ENCODE data around the gene DIDO1.

DIDO1 gene

DNA sequence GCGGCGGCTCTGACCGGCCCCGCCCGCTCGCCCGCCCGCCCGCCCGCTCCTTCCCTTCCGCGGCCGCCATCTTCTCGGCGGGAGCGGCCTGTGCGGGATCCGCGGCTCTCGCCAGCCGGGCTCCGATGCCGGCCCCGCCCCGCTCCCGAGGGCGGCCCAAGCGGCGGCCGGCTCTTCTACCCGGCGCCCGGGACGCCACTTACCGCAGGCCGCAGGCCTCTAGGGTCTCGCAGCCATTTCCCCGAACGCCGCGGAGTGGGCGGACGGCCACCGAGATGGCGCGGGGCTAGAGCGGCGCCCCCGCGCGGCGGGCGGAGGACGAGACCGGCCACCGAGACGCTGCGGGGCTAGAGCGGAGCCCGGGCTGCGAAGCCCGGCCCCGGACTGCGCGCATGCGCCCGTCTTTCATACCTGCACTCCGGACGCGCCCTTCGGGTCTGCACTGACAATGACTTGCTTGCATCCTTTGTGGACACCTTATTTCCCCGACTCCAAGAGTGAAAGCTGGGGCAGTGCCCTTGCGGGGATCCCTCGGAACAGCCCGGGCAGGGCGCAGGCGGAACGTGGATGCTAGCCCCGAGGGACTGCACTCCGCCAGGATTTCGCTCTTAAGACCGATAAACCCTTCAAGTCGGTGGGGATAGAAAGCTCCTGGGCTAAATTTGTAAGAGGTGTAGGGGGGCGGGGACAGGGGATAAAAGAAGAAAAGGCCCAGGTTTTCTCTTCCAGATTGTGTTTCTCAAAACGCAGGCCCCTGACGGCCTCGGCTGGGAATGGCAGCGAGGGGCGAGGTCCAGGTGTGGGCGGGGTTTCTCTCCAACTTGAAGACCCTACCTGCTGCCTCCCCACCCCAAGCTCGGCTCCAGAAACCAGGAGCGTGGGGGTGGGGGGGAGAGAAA is at the start of gene DIDO1:
TSS of gene DIDO1 (minus strand) at position 277 of the 899 bp plus-strand sequence.
- Histone ChIP-seq H3K9me3 (ENCODE audit: control insufficient read depth, low read length) (no peaks in the 10 kb centered on the region), H3K36me3 (ENCODE audit: control insufficient read depth, insufficient read depth, low read length, severe bottlenecking) (no peaks in the 10 kb centered on the region), H3K4me1 (ENCODE audit: control insufficient read depth, insufficient read depth, low read length) (peaks cover 55% of the 10 kb centered on the region), H3K27me3 (replicated peaks; ENCODE audit: control insufficient read depth, insufficient read depth, low read length) (no peaks in the 10 kb centered on the region), H3K4me3 (ENCODE audit: low read length) (peak within 1 kb of the TSS; percentile 93), H3K9ac (ENCODE audit: low read length) (peak within 1 kb of the TSS; percentile 99)
- peak; percentile 94 for DNase-seq (ENCODE audit: low read depth)

DNA sequence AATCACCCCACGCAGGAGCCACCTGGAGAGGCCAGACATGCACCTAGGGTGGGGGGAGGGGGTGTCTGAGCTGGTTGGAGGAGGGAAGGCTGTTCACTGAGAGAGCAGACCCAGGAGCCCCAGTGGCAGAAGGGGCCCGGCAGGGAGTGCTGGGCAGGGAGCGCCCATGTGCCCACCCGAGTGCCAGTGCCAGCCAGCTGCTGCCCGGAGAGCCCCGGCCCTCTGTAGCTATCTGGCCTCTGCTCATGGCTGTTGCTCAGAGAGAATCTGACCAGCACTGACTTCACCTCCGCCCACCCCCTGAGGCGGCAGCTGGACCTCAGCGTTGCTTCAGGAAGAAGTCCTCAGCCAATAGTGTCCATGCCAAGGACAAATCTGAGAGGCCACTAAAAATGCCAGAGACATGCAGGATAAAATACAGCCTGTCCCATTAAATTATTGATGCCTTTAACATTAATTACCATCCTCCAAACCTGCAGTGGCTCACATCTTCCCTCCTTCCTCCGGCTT is 49.0 kb upstream of the DIDO1 start:
- no peaks in the 10 kb centered on the region for H3K9me3 ChIP-seq (ENCODE audit: control insufficient read depth, low read length)
- H3K4me1 ChIP-seq (ENCODE audit: control insufficient read depth, insufficient read depth, low read length), result no peaks in the 10 kb centered on the region
- H3K4me3 ChIP-seq (ENCODE audit: low read length), result no peak overlapping the region
- H3K9ac ChIP-seq (ENCODE audit: low read length), result no peak overlapping the region
- no peak for DNase-seq (ENCODE audit: low read depth)
- peaks cover 82% of the 10 kb centered on the region for H3K27me3 ChIP-seq (replicated peaks; ENCODE audit: control insufficient read depth, insufficient read depth, low read length)
- no peaks in the 10 kb centered on the region for H3K36me3 ChIP-seq (ENCODE audit: control insufficient read depth, insufficient read depth, low read length, severe bottlenecking)

DNA sequence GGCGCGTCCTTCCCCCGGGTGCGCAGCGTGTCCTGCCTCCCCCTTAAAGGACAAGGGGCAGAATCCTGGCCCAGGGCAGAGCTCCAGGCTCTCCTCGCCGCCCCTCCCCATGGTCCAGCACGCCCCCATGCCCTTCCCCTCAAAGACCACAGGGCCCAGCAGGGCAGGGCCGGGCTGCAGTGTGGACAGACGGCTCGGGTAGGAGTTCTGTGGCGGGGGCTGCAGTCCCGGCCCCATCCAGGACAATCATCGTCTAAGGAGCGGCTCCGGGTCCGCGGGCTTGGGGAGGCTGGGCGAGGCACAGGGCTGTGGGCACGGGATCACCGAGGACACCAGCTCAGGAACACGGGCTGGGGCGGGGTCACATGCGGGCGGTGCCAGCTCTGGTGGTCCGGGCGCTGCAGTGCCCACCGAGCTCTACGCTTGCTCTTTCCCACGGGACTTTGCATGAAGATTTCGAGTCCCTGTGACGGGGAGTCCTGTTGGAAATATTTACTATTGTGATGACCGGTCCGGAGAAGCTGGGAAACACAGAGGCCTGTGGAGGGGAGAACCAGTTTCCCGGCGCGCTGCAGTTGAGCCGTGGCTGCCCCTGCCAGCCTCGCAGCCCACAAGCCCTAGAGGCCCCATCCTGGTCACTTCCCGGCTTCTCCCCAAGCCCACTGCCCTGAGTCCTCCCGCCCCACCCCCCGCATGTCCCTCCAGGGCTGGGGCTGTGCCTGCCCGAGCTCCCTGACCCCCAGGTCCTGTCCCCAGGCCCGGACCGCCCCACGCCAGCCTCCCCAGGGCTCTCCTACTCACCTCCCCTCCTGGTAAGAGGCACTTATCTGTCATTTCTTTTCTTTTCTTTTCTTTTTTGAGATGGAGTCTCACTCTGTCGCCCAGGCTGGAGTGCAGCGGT is 46.8 kb upstream of the DIDO1 start:
- Histone ChIP-seq H3K4me1 (ENCODE audit: control insufficient read depth, insufficient read depth, low read length) (peaks cover 4% of the 10 kb centered on the region), H3K36me3 (ENCODE audit: control insufficient read depth, insufficient read depth, low read length, severe bottlenecking) (no peaks in the 10 kb centered on the region), H3K9me3 (ENCODE audit: control insufficient read depth, low read length) (no peaks in the 10 kb centered on the region), H3K9ac (ENCODE audit: low read length) (no peak overlapping the region), H3K4me3 (ENCODE audit: low read length) (no peak overlapping the region), H3K27me3 (replicated peaks; ENCODE audit: control insufficient read depth, insufficient read depth, low read length) (peaks cover 64% of the 10 kb centered on the region)
- no peak for DNase-seq (ENCODE audit: low read depth)

DNA sequence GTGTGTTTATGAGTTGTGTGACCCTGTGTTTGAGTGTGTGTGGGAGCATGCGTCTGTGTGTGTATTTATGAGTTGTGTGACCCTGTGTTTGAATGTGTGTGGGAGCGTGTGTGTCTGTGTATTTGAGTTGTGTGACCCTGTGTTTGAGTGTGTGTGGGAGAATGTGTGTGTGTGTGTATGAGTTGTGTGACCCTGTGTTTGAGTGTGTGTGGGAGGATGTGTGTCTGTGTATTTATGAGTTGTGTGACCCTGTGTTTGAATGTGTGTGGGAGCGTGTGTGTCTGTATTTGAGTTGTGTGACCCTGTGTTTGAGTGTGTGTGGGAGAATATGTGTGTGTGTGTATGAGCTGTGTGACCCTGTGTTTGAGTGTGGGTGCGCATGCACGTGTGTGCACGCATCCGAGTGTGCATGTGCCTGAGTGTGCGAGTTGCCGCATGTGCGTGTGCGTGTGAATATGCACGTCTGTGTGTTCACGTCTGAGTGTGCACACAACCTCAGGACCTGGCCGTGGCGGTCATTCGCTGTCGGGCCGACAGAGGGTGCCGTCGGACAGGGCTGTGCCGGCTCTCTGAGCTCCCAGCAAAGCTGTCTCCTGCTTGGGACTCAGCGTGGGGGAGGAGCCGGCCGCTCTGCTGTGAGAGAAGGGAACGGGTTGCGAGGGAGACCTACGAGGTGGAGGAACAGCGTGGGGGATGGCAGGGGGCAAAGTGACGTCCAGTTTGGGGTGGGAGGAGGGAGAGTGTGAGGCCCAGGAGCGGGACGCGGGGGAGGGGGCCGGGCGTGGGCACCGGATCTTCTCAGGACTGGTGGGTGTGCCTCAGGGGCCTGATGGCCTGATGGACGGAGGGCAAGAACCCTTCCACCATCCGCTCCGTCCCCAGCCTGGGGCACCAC is 45.9 kb upstream of the DIDO1 start:
- H3K9ac ChIP-seq (ENCODE audit: low read length), result no peak overlapping the region
- peaks cover 57% of the 10 kb centered on the region for H3K27me3 ChIP-seq (replicated peaks; ENCODE audit: control insufficient read depth, insufficient read depth, low read length)
- peak; percentile 94 for DNase-seq (ENCODE audit: low read depth)
- no peaks in the 10 kb centered on the region for H3K9me3 ChIP-seq (ENCODE audit: control insufficient read depth, low read length)
- no peak overlapping the region for H3K4me3 ChIP-seq (ENCODE audit: low read length)
- no peaks in the 10 kb centered on the region for H3K36me3 ChIP-seq (ENCODE audit: control insufficient read depth, insufficient read depth, low read length, severe bottlenecking)
- H3K4me1 ChIP-seq (ENCODE audit: control insufficient read depth, insufficient read depth, low read length), result peaks cover 4% of the 10 kb centered on the region

DNA sequence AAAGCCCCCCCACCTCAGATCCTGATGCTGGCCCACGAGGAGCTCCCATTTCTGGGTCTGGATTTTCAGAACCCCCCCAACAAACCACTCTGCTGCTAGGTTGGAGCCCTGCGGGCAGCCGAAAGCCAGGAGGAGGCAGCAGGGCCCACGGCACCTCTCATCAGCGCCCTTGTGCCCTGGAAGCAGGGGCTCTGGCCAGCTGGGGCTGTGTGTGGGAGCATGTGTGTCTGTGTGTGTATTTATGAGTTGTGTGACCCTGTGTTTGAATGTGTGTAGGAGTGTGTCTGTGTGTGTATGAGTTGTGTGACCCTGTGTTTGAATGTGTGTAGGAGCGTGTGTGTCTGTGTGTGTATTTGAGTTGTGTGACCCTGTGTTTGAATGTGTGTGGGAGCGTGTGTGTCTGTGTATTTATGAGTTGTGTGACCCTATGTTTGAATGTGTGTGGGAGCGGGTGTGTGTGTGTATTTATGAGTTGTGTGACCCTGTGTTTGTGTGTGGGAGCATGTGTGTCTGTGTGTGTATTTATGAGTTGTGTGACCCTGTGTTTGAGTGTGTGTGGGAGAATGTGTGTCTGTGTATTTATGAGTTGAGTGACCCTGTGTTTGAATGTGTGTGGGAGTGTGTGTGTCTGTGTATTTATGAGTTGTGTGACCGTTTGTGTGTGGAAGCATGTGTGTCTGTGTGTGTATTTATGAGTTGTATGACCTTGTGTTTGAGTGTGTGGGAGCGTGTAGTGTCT is 45.1 kb upstream of the DIDO1 start:
- Histone ChIP-seq H3K27me3 (replicated peaks; ENCODE audit: control insufficient read depth, insufficient read depth, low read length) (peaks cover 51% of the 10 kb centered on the region), H3K9me3 (ENCODE audit: control insufficient read depth, low read length) (no peaks in the 10 kb centered on the region), H3K9ac (ENCODE audit: low read length) (no peak overlapping the region), H3K4me1 (ENCODE audit: control insufficient read depth, insufficient read depth, low read length) (peaks cover 4% of the 10 kb centered on the region), H3K4me3 (ENCODE audit: low read length) (no peak overlapping the region), H3K36me3 (ENCODE audit: control insufficient read depth, insufficient read depth, low read length, severe bottlenecking) (no peaks in the 10 kb centered on the region)
- no peak for DNase-seq (ENCODE audit: low read depth)

DNA sequence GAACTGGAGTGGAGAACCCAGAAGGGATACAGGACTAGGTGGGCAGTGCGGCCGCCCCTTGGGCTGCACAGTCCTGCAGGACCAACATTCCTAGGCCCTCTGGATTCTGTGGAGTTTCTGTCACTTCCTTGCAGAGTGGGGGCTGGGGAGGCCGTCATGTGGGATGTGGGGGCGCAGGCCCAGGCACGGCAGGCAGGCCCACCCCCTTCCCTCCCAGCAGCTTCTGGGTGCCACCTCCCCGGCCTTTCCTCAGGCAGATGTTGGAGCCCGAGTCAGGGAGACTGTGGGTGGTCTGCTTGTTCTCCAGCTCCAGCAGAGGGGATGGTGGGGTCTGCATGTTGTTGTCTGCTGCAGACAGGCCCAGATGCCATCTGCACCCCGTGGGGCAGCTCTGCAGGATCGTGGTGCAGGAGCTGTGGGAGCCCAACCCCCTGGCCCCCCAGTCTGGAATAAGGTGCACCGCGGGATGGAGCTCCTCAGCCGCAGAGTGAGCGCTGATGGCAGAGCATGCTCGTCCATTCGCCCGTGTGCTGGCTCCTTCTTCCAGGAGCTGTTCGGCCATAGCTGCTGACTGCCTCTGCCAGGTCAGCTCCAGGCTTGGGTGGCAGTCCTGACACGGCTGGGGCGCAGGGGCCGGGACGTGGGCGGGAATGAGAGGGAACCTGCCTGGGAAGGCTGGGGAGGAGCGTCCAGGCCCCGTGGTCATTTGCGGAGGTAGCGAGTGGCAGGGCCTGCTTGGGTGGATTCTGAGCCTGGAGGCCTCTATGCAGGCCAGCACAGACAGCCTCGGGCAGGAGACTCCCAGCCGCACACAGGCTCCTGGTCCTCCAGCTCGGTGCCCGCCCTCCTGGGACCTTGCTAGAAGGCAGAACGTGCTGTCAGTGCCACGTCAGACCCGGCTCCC is 44.3 kb upstream of the DIDO1 start:
- H3K9ac ChIP-seq (ENCODE audit: low read length), result no peak overlapping the region
- H3K36me3 ChIP-seq (ENCODE audit: control insufficient read depth, insufficient read depth, low read length, severe bottlenecking), result no peaks in the 10 kb centered on the region
- H3K27me3 ChIP-seq (replicated peaks; ENCODE audit: control insufficient read depth, insufficient read depth, low read length), result peaks cover 45% of the 10 kb centered on the region
- H3K9me3 ChIP-seq (ENCODE audit: control insufficient read depth, low read length), result no peaks in the 10 kb centered on the region
- peaks cover 4% of the 10 kb centered on the region for H3K4me1 ChIP-seq (ENCODE audit: control insufficient read depth, insufficient read depth, low read length)
- H3K4me3 ChIP-seq (ENCODE audit: low read length), result no peak overlapping the region
- no peak for DNase-seq (ENCODE audit: low read depth)

DNA sequence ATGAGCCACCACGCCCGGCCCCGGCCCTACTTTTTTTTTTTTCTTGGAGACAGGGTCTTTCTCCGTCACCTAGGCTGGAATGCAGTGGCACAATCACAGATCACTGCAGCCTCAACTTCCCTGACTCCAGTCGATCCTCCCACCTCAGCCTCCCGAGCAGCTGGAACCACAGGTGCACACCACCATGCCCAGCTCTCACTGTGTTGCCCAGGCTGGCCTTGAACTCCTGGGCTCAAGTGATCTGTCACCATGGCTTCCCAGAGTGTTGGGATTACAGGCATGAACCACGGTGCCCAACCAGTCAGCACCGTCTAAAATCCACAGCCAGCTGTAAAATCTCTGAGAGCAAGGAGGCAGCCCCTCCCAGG is 43.6 kb upstream of the DIDO1 start:
- peaks cover 39% of the 10 kb centered on the region for H3K27me3 ChIP-seq (replicated peaks; ENCODE audit: control insufficient read depth, insufficient read depth, low read length)
- no peak for DNase-seq (ENCODE audit: low read depth)
- H3K9me3 ChIP-seq (ENCODE audit: control insufficient read depth, low read length), result no peaks in the 10 kb centered on the region
- H3K36me3 ChIP-seq (ENCODE audit: control insufficient read depth, insufficient read depth, low read length, severe bottlenecking), result no peaks in the 10 kb centered on the region
- H3K4me3 ChIP-seq (ENCODE audit: low read length), result no peak overlapping the region
- peaks cover 4% of the 10 kb centered on the region for H3K4me1 ChIP-seq (ENCODE audit: control insufficient read depth, insufficient read depth, low read length)
- no peak overlapping the region for H3K9ac ChIP-seq (ENCODE audit: low read length)

DNA sequence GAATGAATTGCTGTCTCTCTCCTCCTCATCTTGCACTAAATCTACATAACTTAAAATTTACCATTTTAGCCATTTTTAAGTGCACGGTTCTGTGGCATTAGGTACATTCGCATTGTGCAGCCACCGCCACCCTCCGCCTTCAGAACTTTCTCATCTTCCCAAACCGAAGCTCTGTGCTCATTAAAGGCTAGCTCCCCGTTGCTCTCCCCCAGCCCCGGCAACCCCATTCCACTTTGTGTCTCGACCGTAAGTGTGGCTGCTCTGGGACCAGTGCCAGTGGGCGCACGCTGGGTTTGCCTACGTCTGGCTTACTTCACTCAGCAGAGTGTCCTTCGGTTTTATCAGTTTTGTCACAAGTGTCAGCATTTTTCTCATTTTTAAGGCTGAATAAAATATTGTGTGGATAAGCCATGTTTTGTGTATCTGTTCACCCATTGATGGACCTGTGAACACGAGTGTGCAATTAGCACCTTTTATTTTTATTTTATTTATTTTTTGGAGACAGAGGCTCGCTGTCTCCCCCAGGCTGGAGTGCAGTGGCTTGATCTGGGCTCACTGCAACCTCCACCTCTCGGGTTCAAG is 43.0 kb upstream of the DIDO1 start:
- H3K36me3 ChIP-seq (ENCODE audit: control insufficient read depth, insufficient read depth, low read length, severe bottlenecking), result no peaks in the 10 kb centered on the region
- H3K9me3 ChIP-seq (ENCODE audit: control insufficient read depth, low read length), result no peaks in the 10 kb centered on the region
- no peak overlapping the region for H3K9ac ChIP-seq (ENCODE audit: low read length)
- H3K27me3 ChIP-seq (replicated peaks; ENCODE audit: control insufficient read depth, insufficient read depth, low read length), result peaks cover 36% of the 10 kb centered on the region
- no peak for DNase-seq (ENCODE audit: low read depth)
- peaks cover 4% of the 10 kb centered on the region for H3K4me1 ChIP-seq (ENCODE audit: control insufficient read depth, insufficient read depth, low read length)
- H3K4me3 ChIP-seq (ENCODE audit: low read length), result no peak overlapping the region

DNA sequence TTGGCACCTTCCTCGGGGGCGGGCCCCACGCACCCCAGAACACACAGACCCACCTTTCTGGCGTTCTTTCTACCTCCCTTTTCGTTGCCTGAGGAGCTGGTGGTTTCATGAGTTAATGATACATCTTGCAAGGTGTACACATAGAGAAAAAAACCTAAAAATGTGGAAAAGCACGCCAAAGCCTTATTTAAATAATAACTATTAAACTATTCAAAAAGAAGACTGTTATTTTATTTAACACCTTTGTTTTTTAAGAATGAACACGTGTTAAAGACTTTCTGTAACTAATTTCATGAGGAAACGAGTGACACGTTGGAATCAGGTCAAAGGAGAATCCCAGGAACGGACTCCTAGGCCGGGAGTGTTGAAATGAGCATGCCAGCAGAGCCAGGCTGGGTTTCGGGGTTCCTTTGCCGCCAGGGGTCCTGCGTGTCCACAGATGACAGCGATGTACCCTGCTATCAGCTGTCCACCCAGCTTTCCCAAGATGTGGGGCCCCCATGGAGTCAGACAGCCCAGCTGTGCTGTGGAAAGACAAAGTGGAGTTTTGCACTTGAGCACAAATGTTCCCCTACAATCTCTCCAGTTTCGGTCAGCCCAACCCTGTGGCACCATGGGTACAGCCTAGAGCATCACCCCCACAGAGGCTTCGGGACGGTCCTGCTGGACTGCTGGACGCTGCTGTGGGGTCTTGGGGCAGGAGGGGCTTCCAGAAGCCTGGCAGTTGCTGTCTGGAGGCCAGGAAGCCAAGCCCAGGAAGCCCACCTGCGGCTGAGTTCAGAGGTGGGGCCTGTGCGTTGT is 42.3 kb upstream of the DIDO1 start:
- H3K9me3 ChIP-seq (ENCODE audit: control insufficient read depth, low read length), result no peaks in the 10 kb centered on the region
- H3K27me3 ChIP-seq (replicated peaks; ENCODE audit: control insufficient read depth, insufficient read depth, low read length), result peaks cover 30% of the 10 kb centered on the region
- peaks cover 4% of the 10 kb centered on the region for H3K4me1 ChIP-seq (ENCODE audit: control insufficient read depth, insufficient read depth, low read length)
- no peak for DNase-seq (ENCODE audit: low read depth)
- no peak overlapping the region for H3K9ac ChIP-seq (ENCODE audit: low read length)
- H3K4me3 ChIP-seq (ENCODE audit: low read length), result no peak overlapping the region
- no peaks in the 10 kb centered on the region for H3K36me3 ChIP-seq (ENCODE audit: control insufficient read depth, insufficient read depth, low read length, severe bottlenecking)

Measured in adipocyte (in vitro differentiated cells).